ENCODE measurements around the gene GATAD2A.

- TF ChIP-seq CTCF (IDR thresholded peaks at IDR 0.05), result no peak
- no peak for TF ChIP-seq POLR2A (IDR thresholded peaks at IDR 0.05)
Measured at GRCh38 chr19:19487950-19488874, 82.7 kb downstream of the GATAD2A start.
